Neural cell (in vitro differentiated cells): ENCODE data around the gene ANKK1.

Source experiments
- CTCF ChIP-seq: fragments of 450-650 bp; IDR thresholded peaks from 2 replicates; pipeline ENCODE4 v1.5.1; 2014; ENCODE audit warnings: antibody characterized with exemption, mild to moderate bottlenecking, moderate library complexity; ENCODE audit not compliant: poor library complexity, severe bottlenecking
- RAD21 ChIP-seq: fragments of 450-650 bp; conservative IDR thresholded peaks from 2 replicates; pipeline ENCODE4 v1.6.1; 2014; ENCODE audit warnings: antibody characterized with exemption, mild to moderate bottlenecking, moderate library complexity

DNA sequence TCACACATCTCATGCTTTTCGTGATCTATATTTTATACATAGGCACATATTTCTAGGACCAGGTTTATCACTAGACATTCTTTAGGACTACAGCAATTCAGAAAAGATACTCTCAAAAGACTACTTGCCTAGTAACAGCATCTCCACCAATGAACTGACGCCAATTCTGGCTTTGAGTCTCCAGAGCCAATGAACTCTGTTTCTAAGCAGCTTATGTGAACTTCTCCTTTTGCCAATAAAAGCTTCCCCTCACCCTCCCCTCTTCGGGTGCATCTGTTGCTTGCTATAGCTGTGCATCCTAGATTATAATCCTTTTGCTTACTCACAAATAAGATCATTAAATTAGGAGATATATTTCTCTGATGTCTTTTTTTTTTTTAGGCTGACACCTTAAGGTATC, 11.4 kb upstream of the ANKK1 start:
- TF ChIP-seq RAD21 (no peak), CTCF (no peak)
